ENCODE results near the gene MOB3B. TPM values are rescaled to one million over a fixed set of nuclear protein-coding genes. Genes with fewer than 3 reads are reported as not detected.
"Not testable (repeated sequence)": the region's sequence is repeated elsewhere in the genome, so short reads cannot be mapped to it uniquely, and the experiment has no call there.

Gene MOB3B
- total RNA-seq, 1 experiment from 2014 or later, result 3.0 TPM

DNA sequence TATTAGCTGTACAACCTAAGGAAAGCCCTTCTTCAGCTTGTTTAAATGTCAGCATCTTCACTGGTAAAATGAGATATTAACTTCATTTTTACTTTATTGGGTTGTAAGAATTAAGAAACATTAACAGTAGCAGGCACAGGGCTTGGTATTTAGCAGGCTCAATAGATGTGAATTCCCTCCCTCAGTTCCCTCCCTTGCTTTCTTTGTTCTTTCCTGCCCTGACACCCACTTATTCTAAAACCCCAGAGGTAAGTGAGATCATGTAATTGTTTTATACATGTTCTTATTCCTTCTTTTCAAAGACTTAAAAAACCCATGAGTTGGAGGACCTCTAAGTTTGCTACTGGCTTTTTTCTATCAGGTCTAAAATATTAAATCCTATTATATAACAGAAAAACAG lies 78.9 kb downstream of the MOB3B start:
- no peak for DNase-seq (ENCODE audit: low read depth)

DNA sequence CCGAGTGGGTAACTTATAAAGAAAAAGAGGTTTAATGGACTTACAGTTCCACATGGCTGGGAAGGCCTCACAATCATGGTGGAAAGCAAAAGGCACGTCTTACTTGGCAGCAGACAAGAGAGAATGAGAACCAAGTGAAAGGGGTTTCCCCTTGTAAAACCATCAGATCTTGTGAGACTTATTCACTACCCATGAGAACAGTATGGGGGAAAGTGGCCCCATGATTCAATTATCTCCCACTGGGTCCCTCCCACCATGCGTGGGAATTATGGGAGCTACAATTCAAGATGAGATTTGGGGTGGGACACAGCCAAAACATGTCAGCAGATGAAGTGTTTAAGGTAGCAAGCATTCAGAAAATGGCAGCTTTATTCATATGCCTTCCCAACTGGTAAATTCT lies 81.3 kb downstream of the MOB3B start:
- DNase-seq (ENCODE audit: low read depth), result not testable (repeated sequence)

DNA sequence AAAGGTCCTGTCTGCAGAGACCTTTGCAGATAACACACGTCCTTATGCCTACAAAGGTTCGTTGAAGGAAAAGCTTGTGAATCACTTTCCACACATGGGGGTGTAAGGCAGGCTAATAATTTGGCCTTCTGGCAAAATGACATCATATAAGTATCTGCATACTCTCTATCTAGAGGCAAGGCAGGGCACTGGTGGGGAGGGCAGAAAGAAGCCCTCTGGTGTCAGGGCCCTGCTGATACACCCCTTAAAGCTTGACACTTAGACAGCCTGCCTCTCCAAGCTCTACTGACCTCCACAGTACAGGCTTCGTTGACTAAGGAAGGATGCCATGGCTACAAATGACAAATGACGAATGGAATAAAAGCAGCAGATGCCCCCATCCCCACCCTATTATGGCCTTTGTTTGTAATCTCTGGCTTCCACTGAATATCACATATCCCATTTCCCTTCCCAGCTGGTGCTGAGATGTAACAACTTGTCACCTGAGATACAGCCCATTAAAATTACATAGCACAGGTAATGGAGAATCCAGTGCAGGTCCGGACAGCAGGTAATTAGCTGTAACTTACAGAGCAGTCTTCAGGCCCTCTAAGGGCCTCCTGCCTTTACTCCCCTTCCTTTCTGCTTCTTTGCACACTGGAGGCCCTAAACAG lies 82.5 kb downstream of the MOB3B start:
- no peak for DNase-seq (ENCODE audit: low read depth)

DNA sequence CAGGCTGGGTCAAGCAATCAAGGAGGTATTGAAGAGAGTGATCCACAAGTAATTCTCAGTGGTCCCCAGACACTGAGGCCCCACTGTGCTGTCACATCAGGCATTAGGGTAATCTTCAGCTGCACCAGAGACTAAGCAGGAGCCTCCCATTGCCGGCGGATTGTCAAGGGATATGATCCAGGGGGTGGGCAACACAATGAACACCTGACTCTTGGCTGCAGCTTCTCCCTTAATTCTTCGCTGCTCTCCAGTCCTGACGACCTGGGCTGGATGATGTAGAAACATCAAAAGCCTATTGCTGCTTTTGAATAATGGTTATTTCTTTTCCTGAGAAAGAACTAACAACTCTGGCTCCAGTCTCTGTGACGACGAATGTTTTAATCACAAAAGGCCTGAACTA lies 83.9 kb downstream of the MOB3B start:
- no peak for DNase-seq (ENCODE audit: low read depth)

DNA sequence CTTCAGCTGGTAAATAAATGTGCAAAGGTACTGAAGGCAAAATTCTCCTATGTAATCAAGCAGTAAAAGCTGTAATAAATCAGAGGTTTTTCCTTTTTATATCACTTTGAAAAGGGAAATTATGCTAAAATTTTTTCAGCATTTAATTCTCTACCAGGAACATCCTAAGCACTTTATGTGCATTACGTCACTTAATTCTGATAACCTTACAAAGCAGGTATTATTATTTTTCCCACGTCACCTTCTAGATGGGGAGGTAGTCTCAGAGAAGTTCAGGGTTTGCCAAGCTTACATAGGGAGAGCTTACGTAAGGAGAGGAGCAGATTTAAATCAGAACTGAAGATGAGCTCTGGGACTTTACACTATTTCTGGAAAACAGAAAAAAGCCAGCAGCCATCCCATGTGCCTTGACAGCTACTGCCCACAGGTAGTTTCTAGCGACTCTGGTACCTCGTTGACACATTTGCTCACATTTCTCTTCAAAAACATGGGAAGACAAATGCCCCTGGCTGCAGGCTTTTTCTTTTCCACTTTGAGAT lies 84.5 kb downstream of the MOB3B start:
- no peak for DNase-seq (ENCODE audit: low read depth)

DNA sequence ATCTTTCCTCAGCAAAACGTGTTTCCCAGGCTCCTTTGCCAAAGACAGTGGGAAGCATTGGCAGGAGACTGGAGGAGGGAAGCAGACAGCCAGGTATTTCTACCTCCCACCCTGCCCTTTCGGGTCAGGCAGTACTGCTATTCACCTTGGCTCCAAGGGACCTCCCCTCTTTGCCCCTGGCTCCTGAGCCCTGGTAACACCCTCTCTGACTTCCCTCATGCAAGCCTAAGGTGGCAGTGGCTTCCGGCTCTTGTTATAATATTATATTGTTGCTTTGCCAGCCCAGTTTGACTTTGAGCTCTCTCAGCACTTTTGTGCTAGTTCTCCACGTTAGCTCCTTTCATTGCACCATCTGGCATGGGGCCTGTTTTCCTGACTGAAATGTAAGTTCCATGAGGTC lies 87.2 kb downstream of the MOB3B start:
- DNase-seq (ENCODE audit: low read depth), result no peak

DNA sequence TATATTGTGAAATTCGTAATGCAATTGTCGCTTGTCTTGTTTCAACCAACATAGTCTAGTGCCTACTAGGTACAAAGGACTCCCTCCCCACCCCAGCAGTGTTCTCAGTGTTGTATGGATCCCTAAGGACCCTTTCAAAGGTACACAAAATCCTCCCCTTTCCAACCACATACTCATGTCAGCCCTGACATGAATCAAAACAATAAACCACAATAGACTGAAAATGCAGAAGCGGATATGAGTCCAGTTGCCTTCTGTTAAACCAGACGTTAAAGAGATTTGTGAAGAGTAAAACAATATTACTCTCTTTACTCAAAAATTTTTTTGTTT lies 87.9 kb downstream of the MOB3B start:
- no peak for DNase-seq (ENCODE audit: low read depth)

DNA sequence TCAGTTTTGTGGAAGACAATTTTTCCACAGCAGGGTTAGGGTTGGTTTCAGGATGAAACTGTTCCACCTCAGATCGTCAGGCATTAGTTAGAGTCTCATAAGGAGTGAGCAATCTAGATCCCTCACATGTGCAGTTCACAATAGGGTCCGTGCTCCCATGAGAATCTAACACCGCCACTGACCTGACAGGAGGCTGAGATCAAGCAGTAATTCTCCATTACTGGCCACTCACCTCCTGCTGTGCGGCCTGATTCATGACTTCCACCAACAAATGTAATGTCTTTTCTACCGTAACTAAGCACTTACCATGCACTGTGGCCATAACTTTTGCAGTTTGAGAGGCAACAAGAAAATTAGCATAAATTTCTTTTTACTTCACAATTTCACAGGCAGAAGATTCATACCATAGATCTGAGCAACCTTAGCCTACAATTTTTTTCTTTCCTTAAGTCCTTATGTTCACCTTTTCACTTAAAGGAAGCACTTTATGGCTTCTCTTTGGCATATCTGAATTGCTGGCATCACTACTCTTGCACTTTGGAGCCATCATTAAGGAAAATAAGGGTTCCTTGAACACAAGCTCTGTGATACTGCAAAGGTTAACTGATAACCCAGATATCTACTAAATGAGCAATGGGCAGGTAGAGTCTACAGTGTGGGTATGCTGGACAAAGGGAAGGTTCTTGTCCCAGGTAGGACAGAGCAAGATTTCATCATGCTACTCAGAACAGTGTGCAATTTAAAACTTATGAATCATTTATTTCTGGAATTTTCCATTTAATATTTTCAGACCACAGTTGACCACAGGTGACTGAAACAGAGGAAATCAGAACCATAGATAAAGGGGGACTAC lies 88.5 kb downstream of the MOB3B start:
- DNase-seq (ENCODE audit: low read depth), result no peak

DNA sequence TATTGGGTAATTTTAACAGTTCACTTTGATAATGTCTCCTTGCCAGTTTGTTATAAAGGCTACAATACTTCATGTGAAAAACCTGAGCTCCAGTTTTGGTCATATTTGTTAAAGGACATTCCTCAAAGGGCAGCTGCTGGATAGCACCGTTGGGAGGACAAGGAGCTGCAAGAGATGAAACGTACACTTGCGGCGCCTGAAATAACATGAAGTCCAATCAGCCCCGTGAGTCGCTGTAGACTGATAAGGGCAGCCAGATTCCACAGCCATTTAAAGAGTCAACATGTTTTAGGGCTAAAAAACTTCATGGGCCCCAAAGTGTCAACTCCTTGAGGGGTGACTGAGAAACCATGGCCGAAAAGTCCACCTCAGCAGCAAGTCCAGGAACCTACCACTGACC lies 91.1 kb downstream of the MOB3B start:
- DNase-seq (ENCODE audit: low read depth), result no peak

DNA sequence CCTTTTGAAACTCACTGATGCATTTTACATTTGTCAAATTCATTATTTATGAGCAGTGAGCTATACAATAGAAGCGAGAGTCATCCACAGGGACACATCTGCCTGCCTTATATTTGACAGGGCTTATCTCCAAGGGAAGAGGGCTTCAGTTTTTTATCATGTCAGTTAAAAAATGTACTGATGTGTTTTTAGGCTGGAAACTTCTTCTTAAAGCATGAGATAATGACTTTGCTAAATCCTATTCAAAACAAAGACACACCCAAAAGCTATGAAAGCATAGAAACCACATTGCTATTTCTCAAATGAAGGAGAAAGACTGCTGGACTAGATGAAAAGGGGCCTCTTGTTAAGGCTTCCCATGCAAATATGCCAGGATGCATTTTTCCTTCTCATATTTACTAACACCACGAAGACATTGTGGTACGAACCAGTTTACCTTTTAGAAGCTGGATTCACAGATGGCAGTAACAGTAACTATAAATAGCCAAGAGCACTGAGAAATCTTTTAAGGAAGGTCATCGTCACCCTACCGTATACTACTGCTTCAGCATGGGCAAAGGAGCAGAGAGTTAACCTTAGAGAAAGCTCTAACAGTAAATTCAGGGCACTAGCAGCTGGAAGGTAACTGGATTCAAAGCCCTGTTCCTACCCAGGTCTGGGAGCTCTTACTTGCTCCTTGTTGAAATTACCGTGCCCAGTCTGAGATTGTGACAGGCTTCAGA lies 91.8 kb downstream of the MOB3B start:
- no peak for DNase-seq (ENCODE audit: low read depth)

DNA sequence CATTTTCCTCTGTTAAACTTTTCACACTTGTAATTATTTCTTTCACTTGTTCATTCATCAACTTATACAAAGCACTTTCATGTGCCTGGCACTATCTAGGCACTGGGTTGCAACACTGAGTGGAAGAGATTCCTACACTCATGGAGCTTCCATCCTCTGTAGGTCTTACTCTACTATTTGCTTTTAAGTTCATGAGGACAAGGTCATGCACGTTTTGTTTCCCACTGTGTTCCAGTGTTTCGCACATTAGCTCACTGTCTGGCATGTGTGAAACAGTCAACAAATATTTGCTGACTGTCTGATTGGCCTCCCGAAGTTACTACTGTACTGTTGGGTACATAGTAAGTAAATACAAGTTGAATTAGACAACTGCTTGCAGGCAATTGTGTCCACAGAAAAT lies 93.4 kb downstream of the MOB3B start:
- DNase-seq (ENCODE audit: low read depth), result no peak

DNA sequence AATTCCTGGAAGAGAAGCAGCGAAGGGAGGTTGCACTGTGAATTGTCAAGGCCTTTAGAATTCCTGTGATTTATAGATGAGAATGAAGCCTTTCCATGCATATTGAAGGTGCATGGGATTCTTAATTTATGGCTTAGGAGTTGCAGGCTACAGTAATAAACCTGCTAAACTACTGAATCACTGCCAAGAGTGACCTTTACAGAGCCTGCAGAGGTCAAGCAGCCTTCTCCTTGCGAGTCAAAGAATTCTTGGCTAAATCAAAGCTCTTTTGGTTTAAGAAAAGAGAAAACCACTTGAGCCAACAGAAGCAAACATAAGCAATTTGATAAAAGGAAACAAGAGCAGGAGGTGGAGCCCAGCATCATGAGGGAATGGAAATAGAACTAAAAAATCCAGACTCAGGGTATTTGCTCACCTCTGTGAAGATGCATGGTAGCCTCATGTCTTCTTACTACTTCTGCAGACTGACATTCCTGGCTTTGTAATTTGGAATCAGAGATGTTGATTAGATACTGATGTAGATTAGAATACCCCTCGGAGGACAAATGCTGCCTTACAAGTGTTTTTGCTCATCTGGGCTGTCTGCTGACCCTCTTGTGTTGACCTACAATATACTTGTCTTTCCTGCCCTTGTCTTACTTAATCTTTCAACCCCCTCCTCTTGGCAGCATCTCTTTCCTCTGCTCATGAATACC lies 95.8 kb downstream of the MOB3B start:
- no peak for DNase-seq (ENCODE audit: low read depth)

DNA sequence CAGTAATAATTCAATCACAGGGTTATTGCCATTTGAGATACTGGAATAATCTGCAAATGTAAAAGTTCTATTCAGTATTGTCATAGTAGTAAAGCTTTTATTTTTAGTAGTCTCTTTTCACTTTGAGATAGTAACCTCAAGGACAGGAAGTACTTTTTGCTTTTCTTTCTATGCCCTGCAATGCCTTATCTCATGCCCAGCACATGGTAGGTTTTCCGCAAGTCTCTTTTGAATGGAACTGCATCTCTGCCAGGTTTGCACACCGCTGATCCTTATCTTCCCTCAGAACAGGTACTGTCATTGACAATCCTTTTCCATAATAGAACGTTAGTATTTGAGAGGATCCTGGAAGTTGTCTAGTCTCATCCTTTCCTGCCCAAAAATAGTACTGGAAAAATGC lies 97.3 kb downstream of the MOB3B start:
- DNase-seq (ENCODE audit: low read depth), result no peak

DNA sequence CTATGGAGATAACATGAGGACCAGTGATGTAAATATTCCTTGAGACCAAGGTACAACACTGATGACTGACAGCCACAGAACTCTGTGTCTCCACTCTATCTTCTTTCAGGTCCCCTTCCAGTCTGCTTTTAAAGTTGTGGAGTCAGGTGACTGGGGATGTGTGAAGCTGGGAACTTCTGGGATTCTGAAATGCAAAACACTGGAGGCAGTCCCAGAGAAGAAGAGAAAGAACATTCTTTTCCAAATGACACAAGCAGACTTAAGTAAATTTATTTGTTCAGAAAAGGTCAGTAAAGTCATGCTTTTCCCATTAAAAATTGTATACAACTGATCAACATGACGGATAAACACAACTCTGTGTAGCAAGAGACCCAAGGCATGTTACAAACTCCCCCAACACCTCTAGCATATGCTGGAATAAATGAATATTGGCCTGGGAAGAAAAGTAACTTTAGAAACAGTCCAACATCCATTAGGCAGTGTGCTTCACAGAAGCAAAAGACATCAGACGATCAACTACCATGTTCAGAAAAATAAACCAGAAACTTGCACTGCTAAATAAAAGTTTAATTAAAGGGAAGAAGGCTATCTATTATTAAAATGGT lies 98.0 kb downstream of the MOB3B start:
- no peak for DNase-seq (ENCODE audit: low read depth)

DNA sequence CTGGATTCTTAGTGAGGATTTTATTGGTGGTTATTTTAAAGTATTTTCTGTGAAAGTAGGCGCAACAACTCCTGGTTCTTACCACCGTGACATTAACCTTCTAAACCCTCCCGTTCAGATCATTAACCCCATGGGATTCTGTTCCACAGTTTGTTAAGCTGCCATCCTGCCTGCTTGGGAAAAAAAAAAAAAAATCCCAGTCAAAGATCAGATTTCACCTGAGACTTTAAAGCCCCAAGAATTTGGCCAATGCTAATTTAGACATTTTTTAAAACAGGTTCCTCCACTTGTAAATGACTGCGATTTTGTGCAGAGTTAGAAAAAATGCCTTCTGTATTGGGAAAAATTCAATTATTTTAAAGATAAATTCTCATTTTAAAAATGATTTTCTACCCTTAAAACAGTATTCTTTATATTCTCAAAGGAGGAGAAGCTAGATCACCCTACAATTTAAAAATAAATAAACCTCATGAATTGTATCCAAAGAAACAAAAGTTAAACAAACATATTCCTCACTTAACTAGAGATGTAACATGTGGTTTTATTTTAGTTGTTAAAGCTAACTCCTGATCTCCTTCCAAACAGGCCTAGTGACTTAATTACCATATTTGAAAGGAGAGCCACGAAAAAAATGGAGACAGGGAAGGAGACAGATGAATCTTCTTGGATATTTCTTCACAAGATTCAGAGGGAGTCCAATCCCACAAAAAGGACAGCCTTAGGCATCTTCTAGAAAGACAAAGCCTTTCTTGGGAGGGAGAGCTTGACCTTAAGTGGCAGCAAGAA lies 98.7 kb downstream of the MOB3B start:
- no peak for DNase-seq (ENCODE audit: low read depth)

DNA sequence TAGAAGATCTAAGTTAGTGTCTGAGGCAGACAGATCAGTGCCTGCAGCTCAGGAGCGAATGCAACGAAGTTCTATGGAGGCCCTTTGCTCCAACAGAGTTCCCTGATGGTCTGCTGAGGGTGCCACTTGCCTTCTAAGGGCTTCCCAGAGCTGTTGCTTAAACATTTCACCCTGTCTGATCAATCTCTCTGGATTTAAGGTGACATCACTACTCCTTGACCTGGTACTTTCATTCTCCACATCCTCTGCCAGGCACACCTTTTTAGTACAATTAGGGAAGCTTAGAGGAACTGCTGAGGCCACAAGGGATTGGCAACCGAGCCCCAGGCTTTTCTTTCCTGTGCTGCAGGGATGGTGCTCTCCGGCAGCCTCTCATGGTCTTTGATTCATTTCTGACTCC lies 99.7 kb downstream of the MOB3B start:
- no peak for DNase-seq (ENCODE audit: low read depth)

DNA sequence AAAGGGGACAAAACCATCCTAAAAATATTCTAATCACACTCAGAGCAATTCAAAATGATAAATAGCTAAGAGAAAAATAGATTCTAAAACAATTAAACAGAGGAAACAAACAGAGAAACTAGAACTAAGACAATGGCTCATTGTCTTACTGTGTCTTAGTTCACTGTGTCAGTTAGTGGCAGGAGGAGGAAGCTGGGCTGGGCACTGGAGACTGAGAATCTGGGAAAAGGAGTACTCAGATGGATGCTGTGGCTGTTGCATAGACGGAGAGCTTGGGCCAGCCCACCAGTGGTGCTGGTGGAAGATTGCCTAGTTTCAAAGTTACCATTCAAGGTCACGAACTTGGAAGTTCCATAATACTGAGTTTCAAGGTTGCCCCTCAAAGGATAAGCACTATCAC lies 100.2 kb downstream of the MOB3B start:
- DNase-seq (ENCODE audit: low read depth), result no peak

DNA sequence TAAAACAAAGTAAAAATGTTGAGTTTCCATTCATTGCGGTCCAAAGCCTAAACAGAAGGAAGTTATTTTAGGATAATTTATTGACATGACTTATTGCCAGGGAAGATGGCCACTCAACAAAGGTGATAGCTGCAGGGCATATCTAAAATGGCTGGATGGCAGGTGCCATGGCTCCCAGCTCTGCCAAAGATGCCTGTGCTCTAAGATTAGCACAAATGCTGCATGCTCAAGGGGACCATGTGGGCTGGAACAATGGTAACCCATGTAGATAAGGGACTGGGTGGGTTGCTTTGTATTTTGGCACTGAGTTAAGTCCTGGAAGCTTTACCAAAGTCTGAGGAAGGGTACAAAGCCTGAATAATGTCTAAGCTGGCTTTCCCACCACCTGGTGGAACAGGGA lies 101.1 kb downstream of the MOB3B start:
- no peak for DNase-seq (ENCODE audit: low read depth)

DNA sequence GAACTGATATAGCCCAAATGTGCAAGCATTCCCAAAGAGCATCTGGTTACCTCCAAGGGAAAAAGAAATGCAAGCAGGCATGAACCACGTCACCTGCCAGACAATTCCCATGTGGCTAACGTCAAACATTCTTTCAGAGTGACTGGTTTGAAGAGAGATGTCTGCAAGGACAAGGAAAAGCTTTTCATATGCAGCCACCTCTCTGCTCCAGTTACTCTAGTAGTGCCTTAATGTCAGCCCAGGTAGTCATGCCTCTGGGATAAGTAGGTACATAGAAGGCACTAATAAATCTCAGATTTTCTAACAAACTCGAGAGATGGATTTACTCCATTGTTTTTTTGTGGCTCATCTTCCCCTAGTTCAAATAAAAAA lies 102.4 kb downstream of the MOB3B start:
- DNase-seq (ENCODE audit: low read depth), result peak; percentile 91

DNA sequence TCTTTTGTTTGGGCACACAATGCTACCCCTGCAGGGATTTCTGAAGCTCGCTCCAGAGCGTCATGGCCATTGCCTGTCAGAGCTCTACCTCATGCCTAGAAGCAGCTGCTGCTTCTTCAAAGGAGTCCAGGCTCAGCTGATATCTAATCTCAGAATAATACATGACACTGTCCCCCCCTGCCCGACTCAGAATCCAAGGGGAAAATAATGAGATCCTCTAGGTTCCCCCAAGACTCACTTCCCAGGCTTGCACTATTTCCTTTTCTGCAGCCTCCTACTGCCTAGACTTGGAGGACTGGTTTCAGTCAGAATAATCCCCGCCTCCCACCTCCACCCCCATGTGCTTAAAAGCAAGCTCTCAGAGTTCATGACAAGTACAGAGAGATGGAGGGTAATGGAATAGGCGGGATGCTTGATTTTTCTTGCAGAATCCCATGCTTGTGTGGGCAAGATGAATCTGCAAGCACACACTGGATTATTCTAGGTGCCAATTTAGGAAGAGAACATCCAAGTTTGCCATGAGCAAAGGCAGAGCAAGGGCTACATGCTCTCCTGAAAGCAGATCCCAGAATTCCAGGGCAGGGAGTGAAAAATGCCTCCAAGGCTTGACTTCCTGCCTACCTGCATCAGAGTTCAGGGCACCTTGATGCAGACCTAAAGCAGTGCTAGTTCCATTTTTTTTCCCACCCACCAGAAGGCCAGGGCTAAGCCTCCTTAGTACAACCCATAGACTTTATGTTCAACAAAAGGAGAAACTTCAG lies 102.9 kb downstream of the MOB3B start:
- no peak for DNase-seq (ENCODE audit: low read depth)

All from HT1080 (cell line).